Neural cell (in vitro differentiated cells): ENCODE data around the gene ARGLU1. TPM values are rescaled to one million over a fixed set of nuclear protein-coding genes. Genes with fewer than 3 reads are reported as not detected.

Experiments
- H2AFZ ChIP-seq: fragments of 200-600, 300-800 bp; sonication (generic), shearing (Covaris generic); 2 replicates; pipeline ENCODE4 v1.6.0; 2014; ENCODE audit warnings: low read depth, mild to moderate bottlenecking, antibody characterized with exemption, low read length, moderate library complexity
- H3F3A ChIP-seq: fragments of 200-600 bp; shearing (Covaris generic); 2 replicates; pipeline ENCODE4 v1.6.1; 2016; ENCODE audit warnings: mild to moderate bottlenecking, moderate library complexity, mixed read lengths, antibody characterized with exemption, low read length; ENCODE audit not compliant: insufficient read depth, poor library complexity, severe bottlenecking
- H3K27ac ChIP-seq: fragments of 200-600, 300-800 bp; sonication (generic), shearing (Covaris generic); 2 replicates; pipeline ENCODE4 v1.5.1; 2014; ENCODE audit warnings: mild to moderate bottlenecking, low read length, moderate library complexity
- H3K27me3 ChIP-seq: fragments of 300-800, 200-600 bp; sonication (generic), shearing (Covaris generic); 2 replicates; pipeline ENCODE4 v1.6.0; 2014; ENCODE audit warnings: mild to moderate bottlenecking, low read depth, low read length, moderate library complexity; ENCODE audit not compliant: insufficient read depth
- H3K36me3 ChIP-seq: fragments of 300-800, 200-600 bp; sonication (generic), shearing (Covaris generic); 2 replicates; pipeline ENCODE4 v1.5.1; 2014; ENCODE audit warnings: mild to moderate bottlenecking, antibody characterized with exemption, low read length, moderate library complexity; ENCODE audit not compliant: insufficient read depth
- H3K4me2 ChIP-seq: fragments of 300-800, 200-600 bp; sonication (generic), shearing (Covaris generic); 2 replicates; pipeline ENCODE4 v1.6.0; 2014; ENCODE audit warnings: mild to moderate bottlenecking, low read length
- H3K4me3 ChIP-seq: fragments of 300-800, 200-600 bp; sonication (generic), shearing (Covaris generic); 2 replicates; pipeline ENCODE4 v1.5.1; 2014; ENCODE audit warnings: mild to moderate bottlenecking, low read length, moderate library complexity
- H3K79me2 ChIP-seq: fragments of 200-600 bp; shearing (Covaris generic); replicated peaks from 2 replicates; pipeline ENCODE4 v1.6.0; 2014; ENCODE audit warnings: mild to moderate bottlenecking, low read length, moderate library complexity; ENCODE audit not compliant: insufficient read depth
- H3K9ac ChIP-seq: fragments of 300-800, 200-600 bp; sonication (generic), shearing (Covaris generic); 2 replicates; pipeline ENCODE4 v1.6.1; 2016; ENCODE audit warnings: mild to moderate bottlenecking, low read length, mixed read lengths
- H3K9me2 ChIP-seq: fragments of 200-600 bp; shearing (Covaris generic); 2 replicates; pipeline ENCODE4 v1.6.1; 2016; ENCODE audit warnings: mild to moderate bottlenecking, low read length, mixed read lengths; ENCODE audit not compliant: insufficient read depth
- H3K9me3 ChIP-seq: fragments of 200-600, 300-800 bp; sonication (generic), shearing (Covaris generic); 2 replicates; pipeline ENCODE4 v1.6.1; 2016; ENCODE audit warnings: mild to moderate bottlenecking, mixed run types, low read length, moderate library complexity, mixed read lengths
- H4K20me1 ChIP-seq: fragments of 200-600 bp; shearing (Covaris generic); 2 replicates; pipeline ENCODE4 v1.6.1; 2016; ENCODE audit warnings: mild to moderate bottlenecking, mixed run types; ENCODE audit not compliant: insufficient read depth
- EP300 ChIP-seq: fragments of 450-650 bp; conservative IDR thresholded peaks from 2 replicates; pipeline ENCODE4 v1.6.1; 2014; ENCODE audit warnings: antibody characterized with exemption, mild to moderate bottlenecking, moderate library complexity; ENCODE audit not compliant: poor library complexity, severe bottlenecking
- EZH2 ChIP-seq: fragments of 200-600, 300-800 bp; shearing (Covaris generic), sonication (generic); IDR thresholded peaks from 2 replicates; pipeline ENCODE4 v1.6.1; 2014; ENCODE audit warnings: antibody characterized with exemption, low read length, borderline replicate concordance, mild to moderate bottlenecking; ENCODE audit not compliant: insufficient read depth, poor library complexity, severe bottlenecking
- MXI1 ChIP-seq: fragments of 450-650 bp; conservative IDR thresholded peaks from 2 replicates; pipeline ENCODE4 v1.6.1; 2014; ENCODE audit warnings: antibody characterized with exemption, mild to moderate bottlenecking; ENCODE audit not compliant: poor library complexity, severe bottlenecking
- POLR2AphosphoS5 ChIP-seq: IDR thresholded peaks from 2 replicates; pipeline ENCODE4 v1.6.1; 2012
- RAD21 ChIP-seq: fragments of 450-650 bp; conservative IDR thresholded peaks from 2 replicates; pipeline ENCODE4 v1.6.1; 2014; ENCODE audit warnings: antibody characterized with exemption, mild to moderate bottlenecking, moderate library complexity
- REST ChIP-seq: IDR thresholded peaks from 2 replicates; pipeline ENCODE4 v1.6.1; 2012; ENCODE audit warnings: borderline replicate concordance
- SMC3 ChIP-seq: fragments of 450-650 bp; conservative IDR thresholded peaks from 2 replicates; pipeline ENCODE4 v1.6.1; 2014; ENCODE audit warnings: antibody characterized with exemption, mild to moderate bottlenecking, moderate library complexity; ENCODE audit not compliant: poor library complexity
- TAF1 ChIP-seq: IDR thresholded peaks from 2 replicates; pipeline ENCODE4 v1.6.1; 2012; ENCODE audit warnings: low read depth
- polyA minus RNA-seq: library from RNA; depleted of rRNA, polyadenylated mRNA; stranded (reverse); fragments of >200 nt; gene quantifications from 2 replicates; pipeline ENCODE4 v1.2.3, GENCODE V29; 2014
- polyA plus RNA-seq: library from polyadenylated mRNA; depleted of rRNA; stranded (reverse); fragments of >200 nt; gene quantifications from 2 replicates; pipeline ENCODE4 v1.2.3, GENCODE V29; 2014
- TF ChIP-seq, protein P1 (sequence below): fragments of 450-650 bp; IDR thresholded peaks from 2 replicates; pipeline ENCODE4 v1.5.1; 2014; ENCODE audit warnings: antibody characterized with exemption, mild to moderate bottlenecking, moderate library complexity; ENCODE audit not compliant: poor library complexity, severe bottlenecking

ARGLU1 gene
- polyA plus RNA-seq (943 and 967 TPM in 2 replicates), polyA minus RNA-seq (251 and 267 TPM in 2 replicates)

- Histone ChIP-seq H3K79me2 (peaks cover 45% of the 10 kb centered on the region), H3K27me3 (no peaks in the 10 kb centered on the region), H3K9me2 (no peaks in the 10 kb centered on the region), H3K9me3 (no peaks in the 10 kb centered on the region), H4K20me1 (peaks cover 18% of the 10 kb centered on the region), H3K9ac (peak within 1 kb of the TSS; percentile 99), H3K4me3 (peak within 1 kb of the TSS; percentile 97), H3K27ac (peak within 1 kb of the TSS; percentile 99), H2AFZ (peak within 1 kb of the TSS; percentile 95), H3K4me2 (peak within 1 kb of the TSS; percentile 98), H3K36me3 (no peaks in the 10 kb centered on the region), H3F3A (no peaks in the 10 kb centered on the region)
- TF ChIP-seq RAD21 (peak; percentile 47), MXI1 (peak; percentile 69), TAF1 (peak; percentile 92), EP300 (no peak), POLR2AphosphoS5 (peak; percentile 98), EZH2 (no peak), REST (peak; percentile 79), SMC3 (peak; percentile 62)
- TF ChIP-seq, protein P1, sequence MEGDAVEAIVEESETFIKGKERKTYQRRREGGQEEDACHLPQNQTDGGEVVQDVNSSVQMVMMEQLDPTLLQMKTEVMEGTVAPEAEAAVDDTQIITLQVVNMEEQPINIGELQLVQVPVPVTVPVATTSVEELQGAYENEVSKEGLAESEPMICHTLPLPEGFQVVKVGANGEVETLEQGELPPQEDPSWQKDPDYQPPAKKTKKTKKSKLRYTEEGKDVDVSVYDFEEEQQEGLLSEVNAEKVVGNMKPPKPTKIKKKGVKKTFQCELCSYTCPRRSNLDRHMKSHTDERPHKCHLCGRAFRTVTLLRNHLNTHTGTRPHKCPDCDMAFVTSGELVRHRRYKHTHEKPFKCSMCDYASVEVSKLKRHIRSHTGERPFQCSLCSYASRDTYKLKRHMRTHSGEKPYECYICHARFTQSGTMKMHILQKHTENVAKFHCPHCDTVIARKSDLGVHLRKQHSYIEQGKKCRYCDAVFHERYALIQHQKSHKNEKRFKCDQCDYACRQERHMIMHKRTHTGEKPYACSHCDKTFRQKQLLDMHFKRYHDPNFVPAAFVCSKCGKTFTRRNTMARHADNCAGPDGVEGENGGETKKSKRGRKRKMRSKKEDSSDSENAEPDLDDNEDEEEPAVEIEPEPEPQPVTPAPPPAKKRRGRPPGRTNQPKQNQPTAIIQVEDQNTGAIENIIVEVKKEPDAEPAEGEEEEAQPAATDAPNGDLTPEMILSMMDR: no peak
Measured at GRCh38 chr13:106567474-106568298, at the start of gene ARGLU1. Gene ARGLU1, minus strand, starts transcription at chr13:106568137. Its CDS starts 218 bp downstream, at chr13:106567919.

- no peaks in the 10 kb centered on the region for H4K20me1 ChIP-seq
- H3K9ac ChIP-seq: no peak overlapping the region
- no peaks in the 10 kb centered on the region for H3K27me3 ChIP-seq
- no peaks in the 10 kb centered on the region for H3K9me2 ChIP-seq
- H3K9me3 ChIP-seq: no peaks in the 10 kb centered on the region
- no peaks in the 10 kb centered on the region for H3K36me3 ChIP-seq
- no peak for TF ChIP-seq SMC3
- TF ChIP-seq, protein P1: no peak
- no peak for TF ChIP-seq EP300
- TF ChIP-seq TAF1: no peak
- no peak for TF ChIP-seq RAD21
- no peak for TF ChIP-seq EZH2
- no peak overlapping the region for H3K4me3 ChIP-seq
- no peaks in the 10 kb centered on the region for H3K79me2 ChIP-seq
- H3K27ac ChIP-seq: no peak overlapping the region
- H2AFZ ChIP-seq: no peak overlapping the region
- H3F3A ChIP-seq: no peaks in the 10 kb centered on the region
- no peak overlapping the region for H3K4me2 ChIP-seq
Measured at GRCh38 chr13:106617561-106617960, 49.6 kb upstream of the ARGLU1 start.
